ENCODE data around the gene RCN2.

Gene RCN2

DNA sequence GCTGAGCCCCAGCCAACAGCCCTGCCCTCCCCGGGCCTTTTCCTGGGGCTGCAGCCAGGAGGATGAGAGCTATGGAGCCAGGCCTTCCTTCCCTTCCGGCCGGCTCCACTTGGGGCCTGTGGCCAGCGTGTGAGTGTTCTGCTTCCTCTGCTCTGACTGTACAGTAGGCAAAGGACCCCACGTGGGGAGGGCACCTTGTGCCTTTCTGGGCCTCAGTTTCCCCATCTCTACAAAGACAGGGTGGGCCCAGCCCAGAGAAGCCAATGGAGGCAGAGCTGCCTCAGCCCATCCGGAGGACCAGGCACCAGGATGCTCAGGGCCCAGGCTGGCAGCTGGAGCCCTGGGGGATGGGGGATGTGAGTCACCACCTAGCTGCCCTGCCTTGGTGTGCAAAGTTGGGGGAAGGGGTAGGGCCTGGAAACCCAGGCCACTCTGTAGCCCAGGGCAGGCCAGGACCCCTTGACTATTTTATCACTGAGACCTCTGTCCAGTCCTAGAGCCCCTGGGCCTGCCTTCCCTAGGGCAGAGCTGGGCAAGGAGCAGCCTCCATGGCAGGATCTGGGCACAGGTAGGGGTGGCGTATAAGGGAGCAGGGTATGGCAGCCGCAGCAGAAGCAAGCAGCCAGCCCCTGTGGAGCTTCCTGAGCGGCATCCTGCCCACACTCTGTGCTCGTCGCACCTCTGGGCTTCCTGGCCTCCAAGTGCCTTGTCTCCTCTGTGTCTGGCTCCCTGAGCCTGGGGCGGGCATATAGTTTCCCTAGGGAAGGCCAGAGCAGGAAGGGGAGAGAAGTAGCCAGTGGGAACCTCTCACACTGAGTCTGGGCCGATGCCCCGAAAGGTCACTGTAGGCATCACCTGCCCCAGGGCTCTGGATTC, 65.2 kb downstream of the RCN2 start:
- no peak for DNase-seq

DNA sequence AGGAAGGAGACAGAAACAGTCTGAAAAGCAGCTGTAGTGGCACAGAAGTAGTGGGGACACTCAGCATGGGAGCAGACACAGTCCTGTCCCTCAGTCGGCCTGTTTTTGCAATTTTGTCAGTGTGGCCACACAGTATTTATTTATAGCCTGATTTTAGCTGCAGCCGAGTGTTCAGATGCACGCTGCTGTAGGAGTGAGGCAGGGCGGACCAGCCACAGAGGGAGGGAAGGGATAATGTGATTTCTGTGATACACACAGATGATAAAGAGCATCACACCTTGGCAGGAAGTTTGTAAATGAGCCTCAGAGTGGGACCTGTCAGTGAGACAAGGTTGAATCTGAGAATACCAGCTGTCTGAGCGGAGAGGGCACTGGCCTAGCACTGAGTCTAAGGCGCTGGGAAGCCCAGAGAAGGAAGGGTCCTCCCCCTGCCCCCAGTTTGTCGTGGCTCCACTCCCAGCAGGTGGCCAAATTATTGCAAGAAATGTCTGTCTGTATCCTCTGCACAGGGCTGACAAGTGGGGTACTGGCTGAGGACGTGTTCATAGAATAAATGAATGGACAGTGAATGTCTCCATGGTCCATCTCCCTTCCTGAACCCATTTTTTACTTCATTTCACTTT, 67.2 kb downstream of the RCN2 start:
- DNase-seq = no peak

GRCh38 chr15:76999996-77000395, 68.4 kb downstream of the RCN2 start:
- no peak for DNase-seq

GRCh38 chr15:77001351-77001750, 69.8 kb downstream of the RCN2 start:
- DNase-seq = no peak

GRCh38 chr15:77001966-77002365, 70.4 kb downstream of the RCN2 start:
- DNase-seq = no peak

GRCh38 chr15:77002436-77002835, 70.9 kb downstream of the RCN2 start:
- DNase-seq = no peak

DNA sequence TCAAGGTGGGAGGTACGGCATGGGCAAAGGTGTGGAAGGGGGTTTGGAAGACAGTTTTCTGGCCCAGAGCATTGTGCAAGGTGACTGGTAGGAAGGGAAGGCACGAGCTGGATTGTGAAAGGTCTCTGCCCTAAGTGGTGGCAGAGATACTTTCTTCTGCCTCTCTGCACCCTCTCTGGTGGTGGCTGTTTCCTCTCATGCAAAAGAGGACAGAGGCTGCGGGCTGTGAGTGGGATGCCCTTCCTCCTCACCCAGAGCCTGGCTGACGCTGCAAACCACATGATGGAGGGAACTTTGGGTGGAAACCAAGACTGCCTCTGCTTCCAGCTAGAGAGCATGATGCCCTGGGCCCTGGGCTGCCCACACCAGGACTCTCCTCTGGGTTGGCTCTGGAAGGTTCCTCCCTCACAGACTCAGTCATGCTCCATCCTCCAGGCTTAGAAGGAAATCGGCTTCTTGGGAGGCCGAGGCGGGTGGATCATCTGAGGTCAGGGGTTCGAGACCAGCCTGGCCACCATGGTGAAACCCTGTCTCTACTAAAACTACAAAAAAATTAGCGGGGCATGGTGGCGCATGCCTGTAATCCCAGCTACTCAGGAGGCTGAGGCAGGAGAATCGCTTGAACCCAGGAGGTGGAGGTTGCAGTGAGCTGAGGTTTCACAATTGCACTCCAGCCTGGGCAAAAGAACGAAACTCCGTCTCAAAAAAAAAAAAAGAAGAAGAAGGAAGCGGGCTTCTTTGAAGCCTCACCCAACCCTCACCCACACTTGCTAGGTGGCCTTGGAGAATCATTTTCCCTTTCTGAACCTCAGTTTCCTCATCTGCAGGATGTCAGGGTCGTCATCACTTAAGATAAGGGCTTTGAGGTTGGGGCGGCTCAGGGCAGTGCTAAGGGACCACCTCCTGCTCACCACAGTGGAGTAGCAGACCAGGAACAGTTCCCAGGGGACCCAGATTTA, 71.7 kb downstream of the RCN2 start:
- DNase-seq = no peak
